Activated T-helper 1 cell treated with Interleukin-2 at 50 U/mL for 16 hours (primary cell): Measurements from ENCODE around the gene CCDC88C.

Experiments used
- DNase-seq: peaks from one replicate; pipeline ENCODE4 v3.0.0-alpha.2; 2020; ENCODE audit warnings: low read depth

CCDC88C gene

DNA sequence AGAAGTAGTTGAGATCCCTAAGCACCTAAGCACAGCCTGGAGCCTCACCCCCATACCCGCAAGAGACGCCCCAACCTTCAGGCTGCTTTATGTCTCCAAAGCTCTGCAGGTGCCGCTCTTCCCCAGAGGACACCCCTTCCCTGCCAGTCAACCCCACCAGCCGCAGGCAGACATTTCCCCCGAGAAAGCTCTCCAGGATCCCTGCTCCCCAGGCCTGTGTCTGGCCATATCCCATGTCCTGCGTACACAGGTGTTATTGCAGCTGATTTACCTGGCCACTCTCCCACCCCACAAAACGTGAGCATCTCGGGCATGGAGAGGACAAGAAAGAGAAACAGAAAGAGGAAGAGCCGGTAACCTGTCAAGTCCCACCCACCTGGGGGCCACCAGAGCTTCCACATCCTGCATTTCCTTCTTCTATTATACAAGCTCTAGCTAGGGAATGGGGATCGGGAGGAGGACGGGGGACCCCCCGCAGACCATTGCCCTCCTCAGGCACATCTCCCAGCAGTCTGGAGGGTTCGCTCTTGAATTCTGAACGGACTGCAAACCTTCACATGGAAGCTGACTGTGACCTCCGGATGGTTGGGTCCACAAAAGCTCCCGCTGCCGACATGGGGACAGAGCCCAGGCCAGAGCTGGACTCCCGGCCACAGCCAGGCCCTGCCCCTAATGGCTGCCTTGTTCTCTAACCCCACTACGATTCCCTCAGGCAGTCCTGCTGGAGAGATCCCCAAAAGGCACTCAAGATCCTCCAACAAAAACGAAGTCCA lies 17.6 kb downstream of the CCDC88C start:
- DNase-seq: no peak

- DNase-seq: no peak
Observed at GRCh38 chr14:91398707-91399106, 18.9 kb downstream of the CCDC88C start.

- no peak for DNase-seq
Observed at GRCh38 chr14:91397965-91398591, 19.5 kb downstream of the CCDC88C start.

GRCh38 chr14:91396959-91397815 lies 20.4 kb downstream of the CCDC88C start:
- no peak for DNase-seq

DNA sequence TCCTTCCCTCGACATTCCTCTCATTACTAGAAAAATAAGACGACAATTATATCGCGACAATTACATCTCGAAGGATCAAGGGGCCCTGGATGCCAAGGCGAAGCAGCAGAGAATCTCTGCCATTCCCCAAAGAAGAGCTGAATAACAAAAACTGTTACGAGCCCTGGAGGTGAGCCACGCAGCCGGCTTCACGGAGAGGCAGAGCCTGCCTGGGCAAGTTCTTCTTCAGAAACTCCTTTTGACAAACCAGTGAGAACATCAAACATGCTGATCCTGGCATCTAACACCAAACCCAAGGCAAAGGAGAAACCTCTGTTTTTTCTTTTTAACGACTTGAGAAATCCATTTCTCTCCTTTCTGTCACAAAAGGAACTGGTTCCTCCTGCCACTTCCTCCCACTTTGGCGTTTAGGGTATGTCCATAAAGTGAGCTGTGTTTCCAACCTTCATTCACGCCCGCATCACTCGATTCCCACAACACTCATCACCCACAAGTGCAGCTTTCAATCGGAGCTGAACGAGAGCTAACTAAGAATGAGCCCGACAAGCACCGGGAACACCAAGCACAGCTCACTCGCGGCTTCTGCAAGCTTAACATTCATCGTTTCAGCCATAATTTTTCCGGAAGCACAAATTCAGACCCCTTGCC lies 21.5 kb downstream of the CCDC88C start:
- DNase-seq: no peak

- DNase-seq: no peak
Observed at GRCh38 chr14:91395466-91395865, 22.2 kb downstream of the CCDC88C start.

DNA sequence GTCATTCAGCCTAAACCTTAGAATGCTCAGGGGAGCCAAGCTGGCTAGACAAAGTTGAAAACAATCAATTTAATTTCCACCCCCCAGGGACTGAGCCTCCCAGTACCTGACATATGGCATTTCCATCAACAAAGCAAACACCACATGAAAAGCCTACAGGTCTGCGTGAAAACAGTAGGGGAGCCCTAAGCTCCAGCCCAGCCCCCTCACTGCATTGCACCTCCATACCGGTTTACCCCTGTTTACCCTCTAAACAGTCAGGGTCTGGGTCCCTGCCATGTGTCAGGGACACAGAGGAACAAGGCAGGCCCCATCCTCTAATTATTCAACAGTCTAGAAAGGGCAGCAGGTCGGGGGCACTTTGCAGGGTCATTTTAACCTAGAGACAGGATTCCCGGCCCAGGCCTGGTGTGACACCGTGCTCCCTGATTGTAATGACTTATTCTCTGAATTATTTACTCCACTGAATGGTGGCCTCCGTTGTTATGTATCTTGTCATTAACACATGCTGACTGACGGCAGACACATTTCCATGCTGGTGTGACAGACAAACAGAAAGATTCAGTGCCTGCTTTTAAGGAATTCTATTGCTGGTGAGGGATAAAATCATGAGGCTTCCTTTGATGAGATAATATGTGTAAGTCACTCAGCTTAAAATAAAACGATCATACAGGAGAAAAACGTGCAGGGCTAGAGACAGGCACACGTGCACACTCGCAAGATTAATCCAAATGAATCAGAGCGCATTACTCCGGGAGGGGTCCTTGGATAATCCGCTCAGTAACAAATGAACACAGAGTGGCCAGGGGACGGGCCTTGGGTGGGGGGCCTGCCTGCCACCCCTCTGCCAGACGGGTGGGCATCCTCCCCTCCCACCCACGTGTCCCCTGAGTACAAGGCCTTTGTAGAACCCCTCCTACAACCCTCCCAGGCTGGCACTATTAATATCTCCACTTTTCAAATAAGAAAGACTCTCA lies 23.2 kb downstream of the CCDC88C start:
- no peak for DNase-seq

DNA sequence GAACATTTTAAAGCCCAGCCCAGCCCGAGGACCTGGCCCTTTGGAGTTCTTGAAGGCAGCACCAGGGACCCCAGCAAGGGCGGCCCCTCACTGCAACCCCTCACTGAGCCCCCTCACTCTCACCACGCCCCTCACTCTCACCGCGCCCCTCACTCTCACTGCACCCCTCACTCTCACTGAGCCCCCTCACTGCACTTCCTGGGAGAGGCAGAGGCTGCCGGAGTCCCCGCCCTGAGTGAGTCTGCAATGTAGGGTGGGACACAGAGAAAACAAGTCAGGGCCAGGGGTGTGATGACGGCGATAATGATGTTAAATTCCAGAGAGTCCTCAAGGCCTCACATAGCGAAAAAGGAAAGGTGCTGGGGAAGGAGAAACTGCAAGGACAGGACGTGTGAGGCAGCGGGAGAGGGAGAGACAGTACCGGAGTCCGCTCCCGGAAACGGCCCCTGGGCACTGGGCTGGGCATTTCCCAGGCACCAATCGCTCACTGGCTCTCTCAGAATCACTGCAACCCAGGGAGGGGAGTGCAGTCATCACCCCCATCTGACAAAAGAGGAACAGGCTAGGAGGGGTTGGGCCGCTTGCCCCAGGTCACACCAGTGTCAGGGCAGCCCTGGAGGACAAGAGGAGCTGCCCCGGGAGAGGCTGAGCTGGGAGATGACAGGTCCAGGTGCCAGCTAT lies 24.9 kb downstream of the CCDC88C start:
- DNase-seq: no peak

GRCh38 chr14:91390165-91390778 lies 27.3 kb downstream of the CCDC88C start:
- DNase-seq: no peak

DNA sequence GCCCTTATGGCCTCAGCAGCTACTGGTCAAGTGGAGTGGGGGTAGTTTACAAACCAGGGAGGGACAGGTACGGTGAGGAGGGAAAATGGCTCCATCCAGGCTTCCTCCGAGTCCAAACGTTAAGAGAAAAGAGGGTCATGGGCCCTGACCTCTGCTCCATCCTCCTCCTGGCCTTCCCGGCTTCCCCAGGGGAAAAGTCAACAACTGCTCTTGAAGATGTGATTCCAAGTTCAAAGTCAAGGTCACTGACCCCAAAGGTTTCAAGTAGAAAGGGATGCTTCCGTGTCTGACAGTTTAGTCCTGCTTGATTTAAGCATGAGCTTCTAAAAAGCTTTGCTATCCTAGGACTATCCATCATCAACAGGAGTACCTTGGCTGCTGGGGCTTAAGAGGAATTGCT lies 28.5 kb downstream of the CCDC88C start:
- DNase-seq: no peak

DNA sequence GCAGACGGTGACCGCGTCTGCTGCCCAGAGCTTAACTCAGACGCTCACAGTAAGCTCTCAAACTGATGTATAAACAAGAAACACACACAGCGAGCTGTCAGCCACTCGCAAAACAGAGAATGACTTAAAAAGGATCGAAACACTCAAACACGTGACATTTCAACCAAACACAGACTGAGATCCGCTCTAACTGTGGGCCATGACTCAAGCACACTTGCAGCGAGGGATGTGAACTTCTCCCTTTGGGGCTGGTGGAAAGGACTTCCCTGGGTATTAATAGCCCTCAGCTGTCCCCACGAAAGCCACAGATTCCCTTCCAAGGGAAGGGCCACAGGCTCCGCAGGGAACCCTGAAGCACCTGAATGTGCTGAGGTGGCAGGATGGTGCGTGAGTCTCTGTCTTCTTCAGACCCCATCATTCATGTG lies 29.1 kb downstream of the CCDC88C start:
- no peak for DNase-seq

DNA sequence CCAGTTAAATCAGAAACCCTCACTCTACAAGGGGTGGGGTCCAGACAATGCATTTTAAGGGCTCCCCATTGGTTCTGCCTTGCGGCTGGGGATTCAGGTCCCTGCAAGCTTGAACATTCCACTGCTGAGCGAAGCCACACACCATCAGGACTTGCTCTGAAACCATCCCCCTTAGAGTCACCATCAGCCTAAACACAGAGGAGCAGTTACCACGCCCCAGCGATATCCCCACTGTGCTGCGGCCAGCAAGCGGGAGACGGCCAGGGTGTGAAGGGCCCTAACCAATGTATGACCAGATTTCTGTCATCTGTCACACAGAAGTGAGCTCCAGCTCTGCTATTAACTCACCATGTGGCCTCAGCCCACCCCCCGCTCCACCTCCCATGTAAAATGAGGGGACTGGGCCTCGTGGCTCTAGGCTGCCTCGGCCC lies 29.7 kb downstream of the CCDC88C start:
- no peak for DNase-seq

GRCh38 chr14:91387169-91387835 lies 30.3 kb downstream of the CCDC88C start:
- DNase-seq: no peak

GRCh38 chr14:91385697-91386096 lies 31.9 kb downstream of the CCDC88C start:
- no peak for DNase-seq

DNA sequence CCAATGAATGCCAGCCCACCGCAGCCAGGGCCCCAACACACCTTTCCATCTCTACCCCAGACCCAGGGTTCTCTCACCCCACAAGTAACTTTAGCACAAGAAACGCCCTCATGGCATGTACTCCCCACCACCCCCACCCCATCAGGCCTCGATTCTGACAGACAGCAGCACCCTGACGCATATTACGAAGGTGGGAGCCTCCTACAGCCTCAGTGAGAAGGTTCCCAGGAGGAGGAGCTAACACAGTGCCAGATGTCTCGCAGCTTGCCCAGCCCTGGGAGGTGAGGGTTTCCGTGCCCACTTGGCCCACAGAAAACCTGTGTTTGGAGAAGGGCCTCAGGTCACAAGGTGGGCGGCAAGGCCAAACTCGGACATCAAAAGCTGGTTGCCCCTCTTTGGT lies 32.4 kb downstream of the CCDC88C start:
- DNase-seq: no peak

- no peak for DNase-seq
Observed at GRCh38 chr14:91383439-91383838, 34.2 kb downstream of the CCDC88C start.

- no peak for DNase-seq
Observed at GRCh38 chr14:91381801-91382670, 35.6 kb downstream of the CCDC88C start.

GRCh38 chr14:91380610-91381371 lies 36.8 kb downstream of the CCDC88C start:
- no peak for DNase-seq
